ENCODE results near the gene KIAA0513.

The KIAA0513 gene

DNA sequence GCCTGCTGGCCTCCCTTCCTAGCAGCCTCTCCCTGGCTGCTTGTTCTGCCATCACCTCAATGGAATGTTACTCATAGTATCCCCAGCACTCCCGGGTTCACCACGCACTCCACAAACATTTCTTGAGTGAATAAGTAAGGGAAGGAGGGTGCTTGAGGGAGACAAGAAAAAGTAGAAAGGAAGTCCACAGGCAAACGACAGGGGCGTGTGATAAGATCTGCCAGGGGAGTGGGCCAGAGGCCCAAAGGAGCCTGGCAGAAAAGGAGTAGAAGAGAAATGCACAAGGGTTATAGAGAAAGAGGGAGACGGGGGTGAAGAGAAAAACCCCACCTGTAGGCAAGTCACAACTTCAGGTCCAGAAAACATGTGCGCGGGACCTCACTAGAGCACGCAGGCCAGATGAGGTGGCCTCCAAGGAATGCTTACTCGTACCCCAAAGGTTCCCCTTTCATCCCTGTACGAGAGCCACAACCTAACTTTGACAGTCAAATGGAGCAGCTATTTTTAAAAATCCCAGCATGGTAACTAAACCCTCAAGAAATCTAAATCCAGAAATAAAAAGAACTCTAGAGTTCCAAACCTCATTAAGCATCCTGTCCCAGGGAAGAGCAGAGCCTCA is 22.9 kb upstream of the KIAA0513 start:
- H3K27ac ChIP-seq (ENCODE audit: low read depth, low read length, poor library complexity, severe bottlenecking) = no peak overlapping the region
- H2AFZ ChIP-seq (ENCODE audit: low read length) = no peak overlapping the region
- H3K9me3 ChIP-seq (ENCODE audit: low read length) = no peaks in the 10 kb centered on the region
- no peaks in the 10 kb centered on the region for H3F3A ChIP-seq (ENCODE audit: insufficient read depth, low read length)
- TF ChIP-seq, protein P1, sequence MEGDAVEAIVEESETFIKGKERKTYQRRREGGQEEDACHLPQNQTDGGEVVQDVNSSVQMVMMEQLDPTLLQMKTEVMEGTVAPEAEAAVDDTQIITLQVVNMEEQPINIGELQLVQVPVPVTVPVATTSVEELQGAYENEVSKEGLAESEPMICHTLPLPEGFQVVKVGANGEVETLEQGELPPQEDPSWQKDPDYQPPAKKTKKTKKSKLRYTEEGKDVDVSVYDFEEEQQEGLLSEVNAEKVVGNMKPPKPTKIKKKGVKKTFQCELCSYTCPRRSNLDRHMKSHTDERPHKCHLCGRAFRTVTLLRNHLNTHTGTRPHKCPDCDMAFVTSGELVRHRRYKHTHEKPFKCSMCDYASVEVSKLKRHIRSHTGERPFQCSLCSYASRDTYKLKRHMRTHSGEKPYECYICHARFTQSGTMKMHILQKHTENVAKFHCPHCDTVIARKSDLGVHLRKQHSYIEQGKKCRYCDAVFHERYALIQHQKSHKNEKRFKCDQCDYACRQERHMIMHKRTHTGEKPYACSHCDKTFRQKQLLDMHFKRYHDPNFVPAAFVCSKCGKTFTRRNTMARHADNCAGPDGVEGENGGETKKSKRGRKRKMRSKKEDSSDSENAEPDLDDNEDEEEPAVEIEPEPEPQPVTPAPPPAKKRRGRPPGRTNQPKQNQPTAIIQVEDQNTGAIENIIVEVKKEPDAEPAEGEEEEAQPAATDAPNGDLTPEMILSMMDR (IDR thresholded peaks at IDR 0.05; ENCODE audit: low read length) = no peak
- no peak for TF ChIP-seq EZH2 (IDR thresholded peaks at IDR 0.05; ENCODE audit: borderline replicate concordance, low read length)
- H3K27me3 ChIP-seq (ENCODE audit: insufficient read depth, low read length) = no peaks in the 10 kb centered on the region
- H4K20me1 ChIP-seq (ENCODE audit: insufficient read depth, low read length) = no peaks in the 10 kb centered on the region
- no peak overlapping the region for H3K4me3 ChIP-seq (ENCODE audit: low read depth, low read length, poor library complexity, severe bottlenecking)
- H3K9me2 ChIP-seq (ENCODE audit: low read depth, low read length) = no peaks in the 10 kb centered on the region
- no peak overlapping the region for H3K9ac ChIP-seq (ENCODE audit: low read length)
- H3K4me1 ChIP-seq (ENCODE audit: insufficient read depth, low read length, severe bottlenecking) = no peaks in the 10 kb centered on the region
- no peaks in the 10 kb centered on the region for H3K36me3 ChIP-seq (ENCODE audit: insufficient read depth, low read length)
- peaks cover 19% of the 10 kb centered on the region for H3K79me2 ChIP-seq (ENCODE audit: insufficient read depth, low read length)
- no peak overlapping the region for H3K4me2 ChIP-seq (ENCODE audit: low read length)

- Histone ChIP-seq H3K27ac (ENCODE audit: low read depth, low read length, poor library complexity, severe bottlenecking) (no peak overlapping the region), H3K9me2 (ENCODE audit: low read depth, low read length) (no peaks in the 10 kb centered on the region), H3K27me3 (ENCODE audit: insufficient read depth, low read length) (no peaks in the 10 kb centered on the region), H4K20me1 (ENCODE audit: insufficient read depth, low read length) (no peaks in the 10 kb centered on the region), H3F3A (ENCODE audit: insufficient read depth, low read length) (no peaks in the 10 kb centered on the region), H3K4me2 (ENCODE audit: low read length) (no peak overlapping the region), H3K36me3 (ENCODE audit: insufficient read depth, low read length) (no peaks in the 10 kb centered on the region), H2AFZ (ENCODE audit: low read length) (no peak overlapping the region), H3K9me3 (ENCODE audit: low read length) (no peaks in the 10 kb centered on the region), H3K9ac (ENCODE audit: low read length) (no peak overlapping the region), H3K4me3 (ENCODE audit: low read depth, low read length, poor library complexity, severe bottlenecking) (no peak overlapping the region), H3K4me1 (ENCODE audit: insufficient read depth, low read length, severe bottlenecking) (peaks cover 8% of the 10 kb centered on the region), H3K79me2 (ENCODE audit: insufficient read depth, low read length) (peaks cover 26% of the 10 kb centered on the region)
- TF ChIP-seq EZH2 (IDR thresholded peaks at IDR 0.05; ENCODE audit: borderline replicate concordance, low read length) = no peak
- TF ChIP-seq, protein P1 (IDR thresholded peaks at IDR 0.05; ENCODE audit: low read length) = no peak
Measured at GRCh38 chr16:85005285-85006069, 22.1 kb upstream of the KIAA0513 start.

GRCh38 chr16:85006639-85007038 is 21.0 kb upstream of the KIAA0513 start:
- no peak overlapping the region for H3K27ac ChIP-seq (ENCODE audit: low read depth, low read length, poor library complexity, severe bottlenecking)
- H3K36me3 ChIP-seq (ENCODE audit: insufficient read depth, low read length) = no peaks in the 10 kb centered on the region
- no peak overlapping the region for H3K4me2 ChIP-seq (ENCODE audit: low read length)
- peaks cover 10% of the 10 kb centered on the region for H3K4me1 ChIP-seq (ENCODE audit: insufficient read depth, low read length, severe bottlenecking)
- H3K9ac ChIP-seq (ENCODE audit: low read length) = no peak overlapping the region
- no peaks in the 10 kb centered on the region for H3K27me3 ChIP-seq (ENCODE audit: insufficient read depth, low read length)
- H3K9me2 ChIP-seq (ENCODE audit: low read depth, low read length) = no peaks in the 10 kb centered on the region
- H3K79me2 ChIP-seq (ENCODE audit: insufficient read depth, low read length) = peaks cover 29% of the 10 kb centered on the region
- no peaks in the 10 kb centered on the region for H4K20me1 ChIP-seq (ENCODE audit: insufficient read depth, low read length)
- H3F3A ChIP-seq (ENCODE audit: insufficient read depth, low read length) = no peaks in the 10 kb centered on the region
- H3K9me3 ChIP-seq (ENCODE audit: low read length) = no peaks in the 10 kb centered on the region
- H3K4me3 ChIP-seq (ENCODE audit: low read depth, low read length, poor library complexity, severe bottlenecking) = no peak overlapping the region
- TF ChIP-seq EZH2 (IDR thresholded peaks at IDR 0.05; ENCODE audit: borderline replicate concordance, low read length) = no peak
- TF ChIP-seq, protein P1 (IDR thresholded peaks at IDR 0.05; ENCODE audit: low read length) = no peak
- no peak overlapping the region for H2AFZ ChIP-seq (ENCODE audit: low read length)

All from OCI-LY1 (cell line).